ENCODE results near the gene TFDP1. TPM values are rescaled to one million over a fixed set of nuclear protein-coding genes. Genes with fewer than 3 reads are reported as not detected.

The TFDP1 gene
- total RNA-seq, 2 experiments from 2014 or later: 242 to 250 TPM

DNA sequence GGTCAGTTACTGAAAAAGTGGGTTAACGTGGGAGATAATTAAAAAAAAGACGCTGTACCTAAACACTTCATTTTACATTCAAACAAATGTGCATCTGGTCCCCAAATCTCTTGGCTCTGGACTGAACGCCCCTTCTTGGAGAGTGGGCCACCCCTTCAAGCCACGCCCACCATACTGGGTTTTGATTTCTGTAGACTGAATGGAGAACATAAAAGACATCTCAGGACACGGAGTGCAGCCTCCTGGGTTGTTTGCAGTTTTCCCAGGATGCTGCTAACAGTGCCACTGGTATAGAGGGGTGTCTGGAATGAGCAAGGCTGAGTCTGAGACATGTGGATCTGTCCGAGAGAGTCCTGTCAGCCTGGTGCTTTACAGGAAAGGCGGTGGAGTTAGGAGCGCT is 10.6 kb downstream of the TFDP1 start:
- Mint-ChIP-seq H3K27me3 (no peaks in the 10 kb centered on the region), H3K27ac (no peak overlapping the region), H3K9me3 (no peaks in the 10 kb centered on the region), H3K36me3 (peaks cover 61% of the 10 kb centered on the region), H3K4me3 (no peak overlapping the region), H3K4me1 (peaks cover 7% of the 10 kb centered on the region)
- no peak for DNase-seq

GRCh38 chr13:113596321-113597200 is 12.0 kb downstream of the TFDP1 start:
- Mint-ChIP-seq H3K9me3 (no peaks in the 10 kb centered on the region), H3K4me3 (no peak overlapping the region), H3K27ac (no peak overlapping the region), H3K36me3 (peaks cover 61% of the 10 kb centered on the region), H3K4me1 (peaks cover 6% of the 10 kb centered on the region), H3K27me3 (no peaks in the 10 kb centered on the region)
- no peak for DNase-seq

GRCh38 chr13:113597391-113598080 is 13.0 kb downstream of the TFDP1 start:
- peaks cover 6% of the 10 kb centered on the region for H3K4me1 Mint-ChIP-seq
- no peak overlapping the region for H3K4me3 Mint-ChIP-seq
- no peaks in the 10 kb centered on the region for H3K9me3 Mint-ChIP-seq
- H3K36me3 Mint-ChIP-seq: peaks cover 53% of the 10 kb centered on the region
- no peaks in the 10 kb centered on the region for H3K27me3 Mint-ChIP-seq
- no peak for DNase-seq
- H3K27ac Mint-ChIP-seq: no peak overlapping the region

DNA sequence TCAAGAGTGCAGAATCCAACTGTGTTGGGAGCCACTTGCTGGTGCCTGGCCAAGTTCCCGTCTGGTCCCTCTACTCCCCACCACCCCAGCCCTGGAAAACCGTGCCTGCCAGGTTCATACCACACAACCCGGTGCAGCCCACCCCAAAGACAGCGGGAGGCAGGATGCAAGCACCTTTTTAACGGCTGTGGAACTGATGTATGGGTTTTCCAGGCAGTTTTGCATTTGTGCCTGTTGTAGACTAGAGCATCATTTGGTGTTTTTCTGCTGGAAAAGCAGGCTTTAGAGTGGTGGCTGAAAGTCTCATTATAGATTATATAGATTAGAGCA is 13.5 kb downstream of the TFDP1 start:
- Mint-ChIP-seq H3K27me3 (no peaks in the 10 kb centered on the region), H3K27ac (no peak overlapping the region), H3K36me3 (peaks cover 53% of the 10 kb centered on the region)

GRCh38 chr13:113598481-113598880 is 13.9 kb downstream of the TFDP1 start:
- H3K9me3 Mint-ChIP-seq: no peaks in the 10 kb centered on the region
- peaks cover 53% of the 10 kb centered on the region for H3K36me3 Mint-ChIP-seq
- no peak for DNase-seq
- peaks cover 14% of the 10 kb centered on the region for H3K4me1 Mint-ChIP-seq
- H3K27ac Mint-ChIP-seq: no peak overlapping the region
- no peak overlapping the region for H3K4me3 Mint-ChIP-seq
- no peaks in the 10 kb centered on the region for H3K27me3 Mint-ChIP-seq

More for the DNA sequence above, 13.5 kb downstream of the TFDP1 start:
- H3K9me3 Mint-ChIP-seq: no peaks in the 10 kb centered on the region
- no peak overlapping the region for H3K4me3 Mint-ChIP-seq
- DNase-seq: no peak
- peaks cover 11% of the 10 kb centered on the region for H3K4me1 Mint-ChIP-seq

- no peaks in the 10 kb centered on the region for H3K9me3 Mint-ChIP-seq
Observed at GRCh38 chr13:113599391-113599790, 14.8 kb downstream of the TFDP1 start.

GRCh38 chr13:113601166-113602070 is 16.9 kb downstream of the TFDP1 start:
- no peaks in the 10 kb centered on the region for H3K27me3 Mint-ChIP-seq
- no peak overlapping the region for H3K4me3 Mint-ChIP-seq
- H3K36me3 Mint-ChIP-seq: peaks cover 44% of the 10 kb centered on the region
- peaks cover 23% of the 10 kb centered on the region for H3K4me1 Mint-ChIP-seq
- no peak overlapping the region for H3K27ac Mint-ChIP-seq
- no peak for DNase-seq
- no peaks in the 10 kb centered on the region for H3K9me3 Mint-ChIP-seq

More at GRCh38 chr13:113599391-113599790, 14.8 kb downstream of the TFDP1 start:
- Mint-ChIP-seq H3K4me1 (peaks cover 17% of the 10 kb centered on the region), H3K27ac (no peak overlapping the region), H3K27me3 (no peaks in the 10 kb centered on the region), H3K4me3 (no peak overlapping the region), H3K36me3 (peaks cover 53% of the 10 kb centered on the region)
- no peak for DNase-seq

- Mint-ChIP-seq H3K4me1 (peaks cover 23% of the 10 kb centered on the region), H3K27ac (no peak overlapping the region), H3K9me3 (no peaks in the 10 kb centered on the region), H3K4me3 (no peak overlapping the region), H3K27me3 (no peaks in the 10 kb centered on the region), H3K36me3 (peaks cover 36% of the 10 kb centered on the region)
- DNase-seq: no peak
Observed at GRCh38 chr13:113602291-113602988, 17.9 kb downstream of the TFDP1 start.

- H3K4me3 Mint-ChIP-seq: no peak overlapping the region
- H3K9me3 Mint-ChIP-seq: no peaks in the 10 kb centered on the region
- peaks cover 23% of the 10 kb centered on the region for H3K4me1 Mint-ChIP-seq
- H3K36me3 Mint-ChIP-seq: peaks cover 34% of the 10 kb centered on the region
- no peaks in the 10 kb centered on the region for H3K27me3 Mint-ChIP-seq
- H3K27ac Mint-ChIP-seq: no peak overlapping the region
- DNase-seq: no peak
Observed at GRCh38 chr13:113603116-113603710, 18.7 kb downstream of the TFDP1 start.

GRCh38 chr13:113604186-113604585 is 19.6 kb downstream of the TFDP1 start:
- H3K27me3 Mint-ChIP-seq: no peaks in the 10 kb centered on the region
- peaks cover 23% of the 10 kb centered on the region for H3K4me1 Mint-ChIP-seq
- DNase-seq: no peak
- H3K9me3 Mint-ChIP-seq: no peaks in the 10 kb centered on the region
- H3K4me3 Mint-ChIP-seq: no peak overlapping the region
- peaks cover 26% of the 10 kb centered on the region for H3K36me3 Mint-ChIP-seq
- H3K27ac Mint-ChIP-seq: no peak overlapping the region

GRCh38 chr13:113605461-113605860 is 20.9 kb downstream of the TFDP1 start:
- peak overlapping the region; percentile 6 for H3K27ac Mint-ChIP-seq
- no peak for DNase-seq
- no peak overlapping the region for H3K4me3 Mint-ChIP-seq
- H3K27me3 Mint-ChIP-seq: no peaks in the 10 kb centered on the region
- H3K4me1 Mint-ChIP-seq: peaks cover 21% of the 10 kb centered on the region
- H3K36me3 Mint-ChIP-seq: peaks cover 20% of the 10 kb centered on the region
- no peaks in the 10 kb centered on the region for H3K9me3 Mint-ChIP-seq

- H3K36me3 Mint-ChIP-seq: peaks cover 19% of the 10 kb centered on the region
- peak overlapping the region; percentile 6 for H3K27ac Mint-ChIP-seq
- no peaks in the 10 kb centered on the region for H3K9me3 Mint-ChIP-seq
- no peaks in the 10 kb centered on the region for H3K27me3 Mint-ChIP-seq
- H3K4me3 Mint-ChIP-seq: no peak overlapping the region
- DNase-seq: no peak
- H3K4me1 Mint-ChIP-seq: peaks cover 21% of the 10 kb centered on the region
Observed at GRCh38 chr13:113605866-113606438, 21.4 kb downstream of the TFDP1 start.

- no peak for DNase-seq
- Mint-ChIP-seq H3K27ac (no peak overlapping the region), H3K4me3 (no peak overlapping the region), H3K4me1 (peaks cover 21% of the 10 kb centered on the region), H3K9me3 (no peaks in the 10 kb centered on the region), H3K27me3 (no peaks in the 10 kb centered on the region), H3K36me3 (peaks cover 25% of the 10 kb centered on the region)
Observed at GRCh38 chr13:113607056-113607888, 22.7 kb downstream of the TFDP1 start.

Measured in activated naive CD8-positive, alpha-beta T cell treated with anti-CD3 and anti-CD28 coated beads for 36 hours (primary cell).